ENCODE results near the gene KDM4C. TPM values are rescaled to one million over a fixed set of nuclear protein-coding genes. Genes with fewer than 3 reads are reported as not detected.

KDM4C gene
- total and polyA plus RNA-seq, 12 donors: 6.1 to 18.2 (median 14.6) TPM

DNA sequence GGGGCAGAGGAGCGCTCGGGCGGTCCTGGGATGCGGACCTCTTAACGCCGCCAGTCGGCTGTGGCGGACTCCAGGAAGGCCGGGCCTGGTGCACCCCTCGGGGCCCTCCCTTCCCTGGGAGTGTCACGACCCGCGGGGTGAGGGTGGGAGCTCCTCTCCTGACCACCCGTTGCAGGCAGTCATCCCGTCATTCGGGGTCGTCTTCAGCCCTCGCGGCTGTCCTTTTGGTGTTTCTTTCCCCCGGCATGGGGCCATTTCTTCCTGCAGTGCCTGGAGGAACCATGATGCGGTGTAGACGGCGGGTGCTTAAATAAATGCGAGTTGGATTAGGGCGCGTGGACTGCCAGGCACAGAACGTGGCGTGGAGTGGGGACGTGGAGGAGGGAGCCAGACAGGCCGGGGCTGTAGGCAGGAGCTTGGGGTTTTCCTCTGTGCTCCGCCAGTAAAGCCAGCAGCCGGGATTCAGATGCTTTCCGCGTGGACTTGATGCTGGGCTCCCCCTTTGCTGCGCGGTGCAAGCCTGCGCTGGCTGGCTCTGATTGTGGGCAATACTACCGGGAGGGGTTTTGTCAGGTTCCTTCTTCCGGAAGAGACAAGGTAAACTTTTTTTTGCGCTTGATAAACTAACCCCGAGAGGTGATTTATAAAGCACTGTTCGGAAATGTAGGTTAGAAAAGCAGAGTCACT lies 868 bp downstream of the KDM4C start:
- peak overlapping the region; percentile 80 to 98 (median 94) for H3K4me3 ChIP-seq
- ATAC-seq (peak; percentile 27 to 69 (median 37)), DNase-seq (peak; percentile 32 to 33)
- no peaks in the 10 kb centered on the region for H3K36me3 ChIP-seq
- intact Hi-C loops (cut with DNase I): loop anchor here in 4 of 10 donors (5.0 to 10.0 kb wide), 4 partner anchors 74 to 346 kb away; partner anchors contain the start of gene UHRF2 (in 3 of the 4)
- TF ChIP-seq, protein P1, sequence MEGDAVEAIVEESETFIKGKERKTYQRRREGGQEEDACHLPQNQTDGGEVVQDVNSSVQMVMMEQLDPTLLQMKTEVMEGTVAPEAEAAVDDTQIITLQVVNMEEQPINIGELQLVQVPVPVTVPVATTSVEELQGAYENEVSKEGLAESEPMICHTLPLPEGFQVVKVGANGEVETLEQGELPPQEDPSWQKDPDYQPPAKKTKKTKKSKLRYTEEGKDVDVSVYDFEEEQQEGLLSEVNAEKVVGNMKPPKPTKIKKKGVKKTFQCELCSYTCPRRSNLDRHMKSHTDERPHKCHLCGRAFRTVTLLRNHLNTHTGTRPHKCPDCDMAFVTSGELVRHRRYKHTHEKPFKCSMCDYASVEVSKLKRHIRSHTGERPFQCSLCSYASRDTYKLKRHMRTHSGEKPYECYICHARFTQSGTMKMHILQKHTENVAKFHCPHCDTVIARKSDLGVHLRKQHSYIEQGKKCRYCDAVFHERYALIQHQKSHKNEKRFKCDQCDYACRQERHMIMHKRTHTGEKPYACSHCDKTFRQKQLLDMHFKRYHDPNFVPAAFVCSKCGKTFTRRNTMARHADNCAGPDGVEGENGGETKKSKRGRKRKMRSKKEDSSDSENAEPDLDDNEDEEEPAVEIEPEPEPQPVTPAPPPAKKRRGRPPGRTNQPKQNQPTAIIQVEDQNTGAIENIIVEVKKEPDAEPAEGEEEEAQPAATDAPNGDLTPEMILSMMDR (IDR thresholded peaks at IDR 0.05): no peak
- peaks cover 0 to 5% (median 0%) of the 10 kb centered on the region in 11 donors for H3K9me3 ChIP-seq
- peaks cover 0 to 25% (median 13%) of the 10 kb centered on the region in 9 donors for H3K4me1 ChIP-seq
- no peaks in the 10 kb centered on the region for H3K27me3 ChIP-seq
- WGBS, 2 donors: 0 to 1% methylated on average over 42 of the region's 42 CpGs
- peak overlapping the region; percentile 86 to 99 (median 94) for H3K27ac ChIP-seq

DNA sequence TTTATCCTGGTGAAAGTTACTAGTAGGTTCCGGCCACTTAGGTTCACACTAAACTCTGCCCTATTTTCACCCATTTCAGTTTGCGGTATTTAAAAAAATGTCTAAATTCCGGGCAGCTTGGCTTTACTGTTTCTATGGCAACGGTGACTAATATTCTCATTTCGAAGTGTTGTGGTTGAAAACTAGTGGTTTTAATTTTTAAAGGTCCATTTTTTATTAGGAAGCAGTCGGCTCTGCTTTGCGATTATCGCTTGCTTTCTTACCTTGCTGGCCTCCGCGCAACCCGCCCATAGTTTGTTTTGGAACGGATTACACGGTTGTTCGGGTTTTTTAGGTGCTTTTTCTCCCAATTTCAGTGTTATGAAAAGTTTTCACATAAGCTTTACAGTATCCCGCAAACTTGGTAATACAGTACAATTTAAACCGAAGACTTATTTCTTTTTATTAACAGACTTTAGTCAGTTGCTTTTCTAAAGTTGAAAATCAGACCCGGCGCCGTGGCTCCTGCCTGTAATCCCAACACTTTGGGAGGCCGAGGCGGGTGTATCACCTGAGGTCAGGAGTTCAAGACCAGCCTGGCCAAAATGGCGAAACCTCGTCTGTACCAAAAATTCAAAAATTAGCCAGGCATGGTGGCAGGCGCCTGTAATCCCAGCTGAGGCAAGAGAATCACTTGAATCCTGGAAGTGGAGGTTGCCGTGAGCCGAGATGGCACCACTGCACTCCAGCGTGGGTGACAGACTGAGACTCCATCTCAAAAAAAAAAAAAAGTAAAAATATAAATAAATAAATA lies 1.6 kb downstream of the KDM4C start:
- H3K9me3 ChIP-seq: peaks cover 0 to 5% (median 0%) of the 10 kb centered on the region in 11 donors
- intact Hi-C loops (cut with DNase I): loop anchor here in 4 of 10 donors (5.0 to 10.0 kb wide), 4 partner anchors 75 to 347 kb away; partner anchors contain the start of gene UHRF2 (in 3 of the 4)
- H3K4me1 ChIP-seq: peaks cover 0 to 32% (median 13%) of the 10 kb centered on the region in 9 donors
- no peaks in the 10 kb centered on the region for H3K36me3 ChIP-seq
- H3K27ac ChIP-seq: peak overlapping the region in 9 of 10 donors; percentile 86 to 99 (median 95)
- DNase-seq: no peak
- H3K4me3 ChIP-seq: peak overlapping the region; percentile 80 to 98 (median 94)
- TF ChIP-seq, protein P1 (IDR thresholded peaks at IDR 0.05): no peak
- 32 to 42% methylated on average over 27 of the region's 27 CpGs for WGBS, 2 donors
- ATAC-seq: no peak
- H3K27me3 ChIP-seq: no peaks in the 10 kb centered on the region

DNA sequence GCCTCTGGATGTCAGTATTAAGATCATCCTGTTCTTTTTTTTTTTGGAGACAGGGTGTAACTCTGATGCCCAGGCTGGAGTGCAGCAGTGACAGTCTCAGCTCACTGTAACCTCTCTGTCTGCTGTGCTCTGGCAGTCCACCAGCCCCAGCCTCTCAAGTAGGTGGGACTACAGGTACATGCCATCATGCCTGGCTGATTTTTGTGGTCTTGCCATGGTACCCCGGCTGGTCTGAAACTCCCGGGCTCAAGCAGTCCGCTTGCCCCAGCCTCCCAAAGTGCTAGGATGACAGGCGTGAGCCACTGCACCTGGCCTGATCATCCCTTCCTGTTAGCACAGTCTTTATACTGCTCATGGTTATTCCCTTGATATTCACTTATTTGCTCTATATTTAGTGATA lies 3.5 kb downstream of the KDM4C start:
- no peak for DNase-seq
- H3K36me3 ChIP-seq: no peaks in the 10 kb centered on the region
- ATAC-seq: no peak
- peaks cover 0 to 5% (median 0%) of the 10 kb centered on the region in 11 donors for H3K9me3 ChIP-seq
- no peak overlapping the region for H3K27ac ChIP-seq
- no peaks in the 10 kb centered on the region for H3K27me3 ChIP-seq
- no peak overlapping the region for H3K4me3 ChIP-seq
- TF ChIP-seq, protein P1 (IDR thresholded peaks at IDR 0.05): no peak
- peaks cover 0 to 46% (median 18%) of the 10 kb centered on the region in 9 donors for H3K4me1 ChIP-seq
- WGBS, 2 donors: 80 to 90% methylated on average over 4 of the region's 4 CpGs
- intact Hi-C loops (cut with DNase I): no loop called here

- TF ChIP-seq, protein P1 (IDR thresholded peaks at IDR 0.05): no peak
- H3K27ac ChIP-seq: no peak overlapping the region
- H3K9me3 ChIP-seq: peaks cover 0 to 5% (median 0%) of the 10 kb centered on the region in 11 donors
- ATAC-seq (no peak), DNase-seq (no peak)
- peaks cover 0 to 40% (median 15%) of the 10 kb centered on the region in 9 donors for H3K4me1 ChIP-seq
- intact Hi-C loops (cut with DNase I): no loop called here
- H3K27me3 ChIP-seq: no peaks in the 10 kb centered on the region
- no peak overlapping the region for H3K4me3 ChIP-seq
- no peaks in the 10 kb centered on the region for H3K36me3 ChIP-seq
Measured at GRCh38 chr9:6763244-6763643, 5.5 kb downstream of the KDM4C start.
